A673 (cell line): ENCODE data around the gene AMPH.

ENCODE experiments used
- CTCF ChIP-seq: fragments of 300-800, 200-600 bp; sonication (generic); conservative IDR thresholded peaks from 2 replicates; pipeline ENCODE4 v1.5.1; 2017; ENCODE audit warnings: low read depth, mild to moderate bottlenecking, antibody characterized with exemption, low read length, moderate library complexity, mixed read lengths
- EZH2 ChIP-seq: fragments of 200-600 bp; sonication (generic); IDR thresholded peaks from 2 replicates; pipeline ENCODE4 v1.6.1; 2017; ENCODE audit warnings: borderline replicate concordance, low read depth, mild to moderate bottlenecking, mixed read lengths, antibody characterized with exemption, low read length; ENCODE audit not compliant: poor library complexity, severe bottlenecking

- TF ChIP-seq CTCF (no peak), EZH2 (no peak)
These were observed 65.9 kb downstream of the AMPH start for GRCh38 chr7:38565289-38565688.
